AG09309 (cell line): ENCODE results near the gene DMRTA2.
A peak's percentile ranks its signal among the peaks of the same experiment; 100 is the strongest.

Experiments used
- DNase-seq: peaks from one replicate; pipeline ENCODE4 v3.0.0-alpha.2; 2010; ENCODE audit warnings: low read depth
- H3K4me3 ChIP-seq: 2 replicates; pipeline ENCODE4 v1.5.1; 2011; ENCODE audit warnings: mild to moderate bottlenecking, low read depth, low read length, moderate library complexity; ENCODE audit not compliant: control insufficient read depth
- TF ChIP-seq, protein P1 (sequence below): IDR thresholded peaks from 2 replicates; pipeline ENCODE4 v1.5.1; 2011; ENCODE audit warnings: mild to moderate bottlenecking, low read depth, low read length, inconsistent platforms; ENCODE audit not compliant: insufficient read depth, control insufficient read depth; ENCODE audit errors: missing control alignments

Gene DMRTA2

DNA sequence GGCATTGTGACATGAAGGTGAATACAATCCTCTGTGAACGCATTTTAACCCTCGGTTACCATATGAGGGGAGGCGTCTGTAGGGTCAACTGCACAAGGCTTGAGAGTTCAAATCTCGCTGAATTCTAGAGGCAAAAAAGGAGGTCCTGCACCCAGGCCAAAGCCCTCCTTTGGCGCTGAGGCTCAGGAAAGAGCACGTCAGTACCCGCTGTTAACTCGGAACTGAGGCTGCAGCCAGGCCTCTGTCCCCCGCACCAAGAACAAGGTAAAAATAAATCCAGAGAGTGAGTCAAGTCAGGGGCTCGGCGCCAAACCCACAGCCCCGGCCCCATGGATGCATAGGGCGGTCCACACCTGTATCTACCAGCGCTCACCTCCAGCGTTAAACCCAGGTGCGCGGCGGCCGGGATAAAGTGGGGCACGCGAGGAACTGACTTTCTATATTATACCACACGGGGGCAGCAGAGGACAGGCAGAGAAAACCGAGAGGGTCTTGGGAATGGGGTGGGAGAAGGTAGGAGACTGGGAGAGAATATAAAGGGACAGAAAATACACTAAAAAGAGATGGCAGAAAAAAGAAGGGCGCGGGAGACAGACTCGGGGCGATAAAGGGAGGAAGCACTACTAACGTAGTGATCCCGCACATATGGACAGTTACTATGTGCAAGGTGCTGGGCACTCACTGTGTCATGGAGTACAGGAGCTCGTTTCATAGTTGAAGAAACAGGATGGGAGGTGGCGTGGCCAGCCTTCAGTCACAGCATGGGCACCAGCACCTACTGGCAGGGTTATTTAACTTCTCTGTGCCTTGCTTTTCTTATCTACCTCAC, 54.9 kb downstream of the DMRTA2 start:
- no peak for DNase-seq
- TF ChIP-seq, protein P1, sequence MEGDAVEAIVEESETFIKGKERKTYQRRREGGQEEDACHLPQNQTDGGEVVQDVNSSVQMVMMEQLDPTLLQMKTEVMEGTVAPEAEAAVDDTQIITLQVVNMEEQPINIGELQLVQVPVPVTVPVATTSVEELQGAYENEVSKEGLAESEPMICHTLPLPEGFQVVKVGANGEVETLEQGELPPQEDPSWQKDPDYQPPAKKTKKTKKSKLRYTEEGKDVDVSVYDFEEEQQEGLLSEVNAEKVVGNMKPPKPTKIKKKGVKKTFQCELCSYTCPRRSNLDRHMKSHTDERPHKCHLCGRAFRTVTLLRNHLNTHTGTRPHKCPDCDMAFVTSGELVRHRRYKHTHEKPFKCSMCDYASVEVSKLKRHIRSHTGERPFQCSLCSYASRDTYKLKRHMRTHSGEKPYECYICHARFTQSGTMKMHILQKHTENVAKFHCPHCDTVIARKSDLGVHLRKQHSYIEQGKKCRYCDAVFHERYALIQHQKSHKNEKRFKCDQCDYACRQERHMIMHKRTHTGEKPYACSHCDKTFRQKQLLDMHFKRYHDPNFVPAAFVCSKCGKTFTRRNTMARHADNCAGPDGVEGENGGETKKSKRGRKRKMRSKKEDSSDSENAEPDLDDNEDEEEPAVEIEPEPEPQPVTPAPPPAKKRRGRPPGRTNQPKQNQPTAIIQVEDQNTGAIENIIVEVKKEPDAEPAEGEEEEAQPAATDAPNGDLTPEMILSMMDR = peak; percentile 80
- H3K4me3 ChIP-seq = peak overlapping the region; percentile 25
